ENCODE results near the gene LAPTM4A. TPM values are rescaled to one million over a fixed set of nuclear protein-coding genes. Genes with fewer than 3 reads are reported as not detected.

The LAPTM4A gene
- 151 and 159 TPM in 2 replicates for total RNA-seq

DNA sequence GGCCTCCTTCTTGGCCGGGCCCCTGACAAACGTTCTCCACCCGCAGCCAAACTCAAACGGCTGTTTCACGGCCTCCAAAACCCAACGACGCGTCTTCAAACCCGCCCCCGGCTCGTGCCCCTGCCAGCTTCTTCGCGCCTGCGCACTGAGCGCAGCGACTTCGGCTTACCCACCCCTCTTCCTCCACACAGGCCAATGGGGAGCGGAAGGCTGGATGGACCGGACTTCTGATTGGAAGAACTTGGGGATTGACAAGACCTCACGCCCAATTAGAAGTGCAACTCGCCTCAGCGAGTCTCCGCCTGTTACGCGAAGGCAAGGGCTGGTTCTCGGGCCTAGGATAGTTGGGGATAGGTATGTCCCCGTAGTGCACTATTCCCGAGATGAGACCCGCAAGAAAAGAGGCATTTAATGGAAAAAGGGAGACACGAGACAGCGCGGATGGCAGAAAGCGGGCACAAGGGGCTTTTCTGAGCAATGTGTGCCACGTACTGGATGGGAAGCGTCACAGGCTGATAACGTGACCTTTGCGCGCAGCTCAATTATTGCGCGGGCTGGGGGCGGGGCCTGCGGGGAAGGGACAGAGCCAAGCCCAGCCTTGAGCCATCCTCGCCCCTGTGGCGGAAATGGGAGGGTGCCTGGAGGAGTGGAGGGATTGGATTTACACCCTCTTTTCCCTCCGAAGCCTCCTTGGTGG lies at the start of gene LAPTM4A:
Gene LAPTM4A (minus strand): TSS at position 97 of the 697 bp plus-strand sequence. CDS start 108 bp downstream, outside the sequence.

DNA sequence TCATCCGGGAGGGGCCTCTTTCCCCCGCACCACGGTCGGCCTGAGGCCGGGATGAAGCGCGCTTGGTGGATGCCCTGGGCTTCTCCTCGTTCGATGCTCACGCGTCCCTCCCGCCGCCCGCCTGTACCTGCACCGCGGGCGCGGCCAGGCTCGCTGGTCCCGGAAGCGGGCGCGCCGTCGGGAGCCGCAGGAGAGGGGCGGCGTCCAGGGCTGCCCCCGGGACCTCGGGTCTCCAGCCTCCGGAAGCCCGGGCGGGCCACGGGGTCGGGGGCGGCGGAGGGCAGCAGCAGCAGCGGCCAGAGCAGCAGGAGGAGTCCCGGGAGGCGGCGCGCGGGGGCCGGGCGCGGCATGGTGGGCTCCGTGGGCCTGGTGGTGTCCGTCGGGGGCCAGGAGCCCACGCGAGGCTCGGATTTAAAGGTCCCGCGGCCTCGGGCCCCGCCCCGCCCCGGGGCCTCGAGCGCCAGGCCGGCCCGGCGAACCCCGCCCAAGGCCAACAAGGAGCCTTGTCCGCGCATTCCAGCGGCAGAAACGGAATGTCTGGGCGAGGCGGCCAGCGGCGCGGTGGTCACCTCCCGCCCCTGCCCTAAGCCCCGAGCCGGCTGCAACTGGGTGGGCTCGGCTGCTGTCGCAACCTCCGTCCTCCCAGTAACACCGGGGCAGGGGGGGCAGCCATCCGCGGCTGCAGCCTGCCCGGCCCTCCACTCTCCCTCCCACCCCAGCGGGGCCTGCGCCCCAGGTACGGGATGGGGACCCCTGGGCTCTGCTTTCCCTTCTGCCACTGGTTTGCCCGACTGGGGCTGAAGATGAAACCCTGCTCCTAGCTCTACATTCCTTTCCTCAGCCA lies 38.9 kb downstream of the LAPTM4A start, which contains the start of gene MATN3:
Gene MATN3 (minus strand): TSS at position 387 of the 844 bp plus-strand sequence. CDS start 37 bp downstream, at position 350.

DNA sequence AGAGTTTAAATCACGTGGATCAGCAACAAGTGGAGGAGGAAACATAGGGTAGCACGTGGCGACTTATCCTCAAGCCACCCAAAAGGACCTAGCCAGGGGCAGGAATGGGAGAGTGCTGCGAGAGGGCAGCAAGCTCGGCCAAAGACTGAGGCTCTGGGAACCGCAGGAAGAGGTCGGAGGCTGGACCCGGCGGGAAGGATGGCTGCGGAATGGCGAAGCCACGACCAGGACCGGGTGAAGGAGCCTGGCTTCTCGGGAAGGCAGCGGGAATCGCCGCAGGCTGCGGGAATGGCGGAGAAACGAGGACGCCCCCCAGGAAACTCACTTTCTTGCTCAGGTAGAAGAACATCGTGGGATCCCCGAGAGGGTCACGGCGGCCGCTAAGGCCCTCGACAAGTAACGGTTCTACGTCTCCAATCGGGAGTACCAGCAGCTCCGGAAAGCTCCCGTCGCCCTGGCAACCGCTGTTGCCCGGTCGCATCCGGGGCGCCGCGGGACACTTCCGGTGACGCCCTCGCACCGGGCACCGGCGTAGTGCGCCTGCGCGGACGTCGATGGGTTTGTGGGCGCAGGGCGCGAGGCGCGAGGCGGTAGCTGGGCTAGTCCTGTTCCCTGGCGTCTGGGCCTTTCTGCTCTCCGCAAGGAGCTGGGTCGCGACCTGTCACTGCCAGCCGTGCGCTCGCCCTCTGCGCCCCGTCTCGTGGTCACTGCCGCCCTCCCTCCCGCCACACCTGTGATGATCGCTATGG lies 61.6 kb downstream of the LAPTM4A start, which contains the start of gene WDR35:
Gene WDR35 (minus strand): TSS at position 439 of the 749 bp plus-strand sequence. CDS start 90 bp downstream, at position 349.

Other genes starting within 250 kb of the LAPTM4A start
- 8.5 and 12.4 TPM in 2 replicates for gene TTC32, start 149.6 kb downstream of the LAPTM4A start, total RNA-seq
- gene WDR35, start 61.5 kb downstream of the LAPTM4A start, total RNA-seq, result 17.4 and 18.2 TPM in 2 replicates
- 2.8 and 2.9 TPM in 2 replicates for gene MATN3, start 39.0 kb downstream of the LAPTM4A start, total RNA-seq
- 99.2 and 117 TPM in 2 replicates for gene SDC1, start 173.5 kb upstream of the LAPTM4A start, total RNA-seq